Measurements from ENCODE around the gene YY2. TPM values are rescaled to one million over a fixed set of nuclear protein-coding genes. Genes with fewer than 3 reads are reported as not detected.

The YY2 gene
- polyA plus RNA-seq, 1 donor from 2014 or later, result 2.4 TPM

DNA sequence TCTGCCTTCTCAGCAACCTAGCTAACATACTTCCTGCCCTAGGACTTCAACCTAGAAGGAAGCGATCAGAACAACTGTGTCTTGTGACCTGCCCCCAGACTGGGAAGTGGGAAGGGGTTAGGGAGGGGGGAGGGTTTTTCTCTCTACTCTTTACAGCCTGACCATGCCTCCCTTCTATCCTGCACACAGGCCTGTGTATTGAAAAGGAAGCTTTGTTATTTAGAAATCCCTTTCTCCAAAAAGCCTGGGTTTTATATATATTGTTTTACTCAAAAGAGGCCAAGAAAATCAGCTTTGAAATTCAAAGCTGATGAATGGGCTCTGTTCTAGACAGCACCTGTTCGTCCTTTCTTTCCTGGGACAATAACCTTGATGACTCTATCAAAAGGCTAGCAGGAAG, 49.5 kb downstream of the YY2 start:
- H3K27ac ChIP-seq (ENCODE audit: low read length), result no peak overlapping the region
- TF ChIP-seq, protein P1, sequence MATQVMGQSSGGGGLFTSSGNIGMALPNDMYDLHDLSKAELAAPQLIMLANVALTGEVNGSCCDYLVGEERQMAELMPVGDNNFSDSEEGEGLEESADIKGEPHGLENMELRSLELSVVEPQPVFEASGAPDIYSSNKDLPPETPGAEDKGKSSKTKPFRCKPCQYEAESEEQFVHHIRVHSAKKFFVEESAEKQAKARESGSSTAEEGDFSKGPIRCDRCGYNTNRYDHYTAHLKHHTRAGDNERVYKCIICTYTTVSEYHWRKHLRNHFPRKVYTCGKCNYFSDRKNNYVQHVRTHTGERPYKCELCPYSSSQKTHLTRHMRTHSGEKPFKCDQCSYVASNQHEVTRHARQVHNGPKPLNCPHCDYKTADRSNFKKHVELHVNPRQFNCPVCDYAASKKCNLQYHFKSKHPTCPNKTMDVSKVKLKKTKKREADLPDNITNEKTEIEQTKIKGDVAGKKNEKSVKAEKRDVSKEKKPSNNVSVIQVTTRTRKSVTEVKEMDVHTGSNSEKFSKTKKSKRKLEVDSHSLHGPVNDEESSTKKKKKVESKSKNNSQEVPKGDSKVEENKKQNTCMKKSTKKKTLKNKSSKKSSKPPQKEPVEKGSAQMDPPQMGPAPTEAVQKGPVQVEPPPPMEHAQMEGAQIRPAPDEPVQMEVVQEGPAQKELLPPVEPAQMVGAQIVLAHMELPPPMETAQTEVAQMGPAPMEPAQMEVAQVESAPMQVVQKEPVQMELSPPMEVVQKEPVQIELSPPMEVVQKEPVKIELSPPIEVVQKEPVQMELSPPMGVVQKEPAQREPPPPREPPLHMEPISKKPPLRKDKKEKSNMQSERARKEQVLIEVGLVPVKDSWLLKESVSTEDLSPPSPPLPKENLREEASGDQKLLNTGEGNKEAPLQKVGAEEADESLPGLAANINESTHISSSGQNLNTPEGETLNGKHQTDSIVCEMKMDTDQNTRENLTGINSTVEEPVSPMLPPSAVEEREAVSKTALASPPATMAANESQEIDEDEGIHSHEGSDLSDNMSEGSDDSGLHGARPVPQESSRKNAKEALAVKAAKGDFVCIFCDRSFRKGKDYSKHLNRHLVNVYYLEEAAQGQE (IDR thresholded peaks at IDR 0.05; ENCODE audit: borderline replicate concordance), result no peak
- TF ChIP-seq EZH2 (IDR thresholded peaks at IDR 0.05; ENCODE audit: borderline replicate concordance, insufficient read depth, low read length, poor library complexity, severe bottlenecking), result no peak
- TF ChIP-seq EP300 (conservative IDR thresholded peaks at IDR 0.05; ENCODE audit: poor library complexity, severe bottlenecking), result no peak

DNA sequence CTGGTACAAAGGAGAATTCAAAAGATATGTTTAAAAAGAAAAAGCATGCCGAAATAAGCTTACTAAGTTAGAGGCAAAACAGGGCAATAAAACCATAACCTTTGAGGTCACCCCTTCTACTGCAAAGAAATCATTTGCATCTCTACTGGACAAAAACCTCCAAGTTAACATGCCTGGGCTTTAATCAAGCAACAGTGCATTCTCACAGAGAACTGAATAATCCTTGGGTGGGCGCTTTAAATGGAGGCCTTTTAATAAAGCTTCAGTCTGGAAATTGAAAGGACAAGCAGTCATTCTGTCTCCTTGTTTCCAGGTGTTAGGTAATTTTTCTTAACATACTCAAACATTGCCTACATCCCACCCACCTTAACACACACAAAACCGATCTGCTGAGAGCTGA, 50.2 kb downstream of the YY2 start:
- H3F3A ChIP-seq (ENCODE audit: insufficient read depth, low read length, poor library complexity, severe bottlenecking), result no peaks in the 10 kb centered on the region
- H3K79me2 ChIP-seq (replicated peaks; ENCODE audit: insufficient read depth, low read length), result no peaks in the 10 kb centered on the region
- no peak overlapping the region for H3K4me2 ChIP-seq (ENCODE audit: low read length)
- no peaks in the 10 kb centered on the region for H4K20me1 ChIP-seq (ENCODE audit: insufficient read depth)
- H3K9me2 ChIP-seq (ENCODE audit: insufficient read depth, low read length), result no peaks in the 10 kb centered on the region
- H3K36me3 ChIP-seq (ENCODE audit: insufficient read depth, low read length), result no peaks in the 10 kb centered on the region
- TF ChIP-seq TAF1 (IDR thresholded peaks at IDR 0.05; ENCODE audit: low read depth), result no peak
- no peak for TF ChIP-seq POLR2AphosphoS5 (IDR thresholded peaks at IDR 0.05)
- TF ChIP-seq RAD21 (conservative IDR thresholded peaks at IDR 0.05), result no peak
- TF ChIP-seq MXI1 (conservative IDR thresholded peaks at IDR 0.05; ENCODE audit: poor library complexity, severe bottlenecking), result no peak
- TF ChIP-seq SMC3 (conservative IDR thresholded peaks at IDR 0.05; ENCODE audit: poor library complexity), result no peak
- TF ChIP-seq EZH2 (IDR thresholded peaks at IDR 0.05; ENCODE audit: borderline replicate concordance, insufficient read depth, low read length, poor library complexity, severe bottlenecking), result no peak
- no peak for TF ChIP-seq EP300 (conservative IDR thresholded peaks at IDR 0.05; ENCODE audit: poor library complexity, severe bottlenecking)
- TF ChIP-seq, protein P2, sequence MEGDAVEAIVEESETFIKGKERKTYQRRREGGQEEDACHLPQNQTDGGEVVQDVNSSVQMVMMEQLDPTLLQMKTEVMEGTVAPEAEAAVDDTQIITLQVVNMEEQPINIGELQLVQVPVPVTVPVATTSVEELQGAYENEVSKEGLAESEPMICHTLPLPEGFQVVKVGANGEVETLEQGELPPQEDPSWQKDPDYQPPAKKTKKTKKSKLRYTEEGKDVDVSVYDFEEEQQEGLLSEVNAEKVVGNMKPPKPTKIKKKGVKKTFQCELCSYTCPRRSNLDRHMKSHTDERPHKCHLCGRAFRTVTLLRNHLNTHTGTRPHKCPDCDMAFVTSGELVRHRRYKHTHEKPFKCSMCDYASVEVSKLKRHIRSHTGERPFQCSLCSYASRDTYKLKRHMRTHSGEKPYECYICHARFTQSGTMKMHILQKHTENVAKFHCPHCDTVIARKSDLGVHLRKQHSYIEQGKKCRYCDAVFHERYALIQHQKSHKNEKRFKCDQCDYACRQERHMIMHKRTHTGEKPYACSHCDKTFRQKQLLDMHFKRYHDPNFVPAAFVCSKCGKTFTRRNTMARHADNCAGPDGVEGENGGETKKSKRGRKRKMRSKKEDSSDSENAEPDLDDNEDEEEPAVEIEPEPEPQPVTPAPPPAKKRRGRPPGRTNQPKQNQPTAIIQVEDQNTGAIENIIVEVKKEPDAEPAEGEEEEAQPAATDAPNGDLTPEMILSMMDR (IDR thresholded peaks at IDR 0.05; ENCODE audit: poor library complexity, severe bottlenecking), result no peak
- no peak overlapping the region for H2AFZ ChIP-seq (ENCODE audit: low read depth, low read length)
- no peaks in the 10 kb centered on the region for H3K27me3 ChIP-seq (ENCODE audit: insufficient read depth, low read depth, low read length)
- H3K9me3 ChIP-seq (ENCODE audit: low read length), result no peaks in the 10 kb centered on the region
- H3K9ac ChIP-seq (ENCODE audit: low read length), result no peak overlapping the region
- H3K4me3 ChIP-seq (ENCODE audit: low read length), result no peak overlapping the region
- no peak overlapping the region for H3K27ac ChIP-seq (ENCODE audit: low read length)

More for the DNA sequence above, 49.5 kb downstream of the YY2 start:
- Histone ChIP-seq H3K27me3 (ENCODE audit: insufficient read depth, low read depth, low read length) (no peaks in the 10 kb centered on the region), H2AFZ (ENCODE audit: low read depth, low read length) (no peak overlapping the region), H3K4me2 (ENCODE audit: low read length) (no peak overlapping the region), H3K9ac (ENCODE audit: low read length) (no peak overlapping the region), H3F3A (ENCODE audit: insufficient read depth, low read length, poor library complexity, severe bottlenecking) (no peaks in the 10 kb centered on the region), H3K9me2 (ENCODE audit: insufficient read depth, low read length) (no peaks in the 10 kb centered on the region), H4K20me1 (ENCODE audit: insufficient read depth) (no peaks in the 10 kb centered on the region), H3K79me2 (replicated peaks; ENCODE audit: insufficient read depth, low read length) (no peaks in the 10 kb centered on the region), H3K9me3 (ENCODE audit: low read length) (no peaks in the 10 kb centered on the region), H3K4me3 (ENCODE audit: low read length) (no peak overlapping the region), H3K36me3 (ENCODE audit: insufficient read depth, low read length) (no peaks in the 10 kb centered on the region)

DNA sequence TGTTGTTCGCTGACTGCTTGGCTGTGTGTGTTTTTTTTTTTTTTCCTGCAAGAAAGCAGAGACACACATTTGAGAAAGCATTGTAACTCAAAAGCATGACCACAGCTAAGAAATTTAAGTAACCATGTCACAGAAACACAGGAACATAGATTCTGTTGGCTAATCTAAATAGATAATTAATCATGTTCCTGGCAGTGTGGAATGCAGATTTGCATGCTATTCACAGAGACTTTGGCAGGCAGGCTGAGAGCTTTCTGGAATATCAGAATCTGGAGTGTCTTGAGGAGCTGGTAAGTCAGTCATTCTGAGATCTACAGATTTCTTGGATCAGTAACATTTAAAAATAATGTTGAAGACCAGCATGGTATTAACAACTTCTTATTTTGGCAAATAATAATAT, 51.5 kb downstream of the YY2 start:
- H3K9me2 ChIP-seq (ENCODE audit: insufficient read depth, low read length), result no peaks in the 10 kb centered on the region
- H3K36me3 ChIP-seq (ENCODE audit: insufficient read depth, low read length), result no peaks in the 10 kb centered on the region
- no peaks in the 10 kb centered on the region for H3K9me3 ChIP-seq (ENCODE audit: low read length)
- no peak overlapping the region for H3K27ac ChIP-seq (ENCODE audit: low read length)
- TF ChIP-seq EZH2 (IDR thresholded peaks at IDR 0.05; ENCODE audit: borderline replicate concordance, insufficient read depth, low read length, poor library complexity, severe bottlenecking) (no peak), EP300 (conservative IDR thresholded peaks at IDR 0.05; ENCODE audit: poor library complexity, severe bottlenecking) (no peak), RAD21 (conservative IDR thresholded peaks at IDR 0.05) (no peak), POLR2AphosphoS5 (IDR thresholded peaks at IDR 0.05) (no peak), MXI1 (conservative IDR thresholded peaks at IDR 0.05; ENCODE audit: poor library complexity, severe bottlenecking) (no peak), TAF1 (IDR thresholded peaks at IDR 0.05; ENCODE audit: low read depth) (no peak), SMC3 (conservative IDR thresholded peaks at IDR 0.05; ENCODE audit: poor library complexity) (no peak)
- TF ChIP-seq, protein P1 (IDR thresholded peaks at IDR 0.05; ENCODE audit: borderline replicate concordance), result no peak
- TF ChIP-seq, protein P2 (IDR thresholded peaks at IDR 0.05; ENCODE audit: poor library complexity, severe bottlenecking), result no peak
- H3K9ac ChIP-seq (ENCODE audit: low read length), result no peak overlapping the region
- no peak overlapping the region for H3K4me3 ChIP-seq (ENCODE audit: low read length)
- no peaks in the 10 kb centered on the region for H3K27me3 ChIP-seq (ENCODE audit: insufficient read depth, low read depth, low read length)
- no peaks in the 10 kb centered on the region for H3F3A ChIP-seq (ENCODE audit: insufficient read depth, low read length, poor library complexity, severe bottlenecking)
- H2AFZ ChIP-seq (ENCODE audit: low read depth, low read length), result no peak overlapping the region
- no peaks in the 10 kb centered on the region for H3K79me2 ChIP-seq (replicated peaks; ENCODE audit: insufficient read depth, low read length)
- no peak overlapping the region for H3K4me2 ChIP-seq (ENCODE audit: low read length)
- no peaks in the 10 kb centered on the region for H4K20me1 ChIP-seq (ENCODE audit: insufficient read depth)
